Spinal cord (tissue), 10 donors: Measurements from ENCODE around the gene CYB5R3. TPM values are rescaled to one million over a fixed set of nuclear protein-coding genes. Genes with fewer than 3 reads are reported as not detected.
"Not testable (repeated sequence)": the region's sequence is repeated elsewhere in the genome, so short reads cannot be mapped to it uniquely, and the experiment has no call there.

ENCODE experiments used
- DNase-seq, 6 donors: peaks; one replicate each; pipeline versions ENCODE4 v3.0.0 to v3.0.0-alpha.2; 2013 to 2015; ENCODE audit warnings: low spot score in 6 of 6, low read depth in 4 of 6
- H3K27ac ChIP-seq: one replicate; pipeline ENCODE4 v1.5.1; 2013; ENCODE audit warnings: low read depth, low read length, control low read depth
- H3K27me3 ChIP-seq: one replicate; pipeline ENCODE4 v1.6.1; 2013; ENCODE audit warnings: low read length; ENCODE audit not compliant: control insufficient read depth, insufficient read depth
- H3K36me3 ChIP-seq: one replicate; pipeline ENCODE4 v1.6.1; 2013; ENCODE audit warnings: low read length; ENCODE audit not compliant: control insufficient read depth, insufficient read depth
- H3K4me1 ChIP-seq: one replicate; pipeline ENCODE4 v1.6.1; 2013; ENCODE audit warnings: low read length; ENCODE audit not compliant: control insufficient read depth, insufficient read depth
- H3K4me3 ChIP-seq: one replicate; pipeline ENCODE4 v1.5.1; 2013; ENCODE audit warnings: low read depth, low read length, control low read depth
- H3K9me3 ChIP-seq: one replicate; pipeline ENCODE4 v1.6.1; 2013; ENCODE audit warnings: low read length; ENCODE audit not compliant: control insufficient read depth, insufficient read depth
- WGBS: methylation state at CpG from one replicate; pipeline ENCODE4 v1.1.5; 2013; ENCODE audit warnings: missing lambda C conversion rate; ENCODE audit not compliant: insufficient coverage; 5-methylcytosine and 5-hydroxymethylcytosine counted together
- polyA plus RNA-seq, 2 donors: library from polyadenylated mRNA; unstranded; fragments of 120-200 nt; gene quantifications; one replicate each; pipeline ENCODE4 v1.2.1, GENCODE V29; 2013; ENCODE audit not compliant: insufficient read length in 2 of 2
- total RNA-seq, 2 donors: library from RNA; depleted of rRNA in 1 of 2; stranded (reverse); fragments of 120-200 nt in 1 of 2; fragments of >200 nt in 1 of 2; gene quantifications; one replicate each; pipeline versions ENCODE4 v1.2.3 to v1.2.4, GENCODE V29; 2013 to 2014
- donor health status: healthy.

CYB5R3 gene
- total and polyA plus RNA-seq, 4 donors: 30.1 to 184 (median 128) TPM

- H3K9me3 ChIP-seq: no peaks in the 10 kb centered on the region
- H3K4me1 ChIP-seq: peaks cover 57% of the 10 kb centered on the region
- no peaks in the 10 kb centered on the region for H3K27me3 ChIP-seq
- peaks cover 26% of the 10 kb centered on the region for H3K36me3 ChIP-seq
- H3K4me3 ChIP-seq: no peak overlapping the region
- no peak for DNase-seq
- WGBS: 85% methylated on average over 5 of the region's 5 CpGs
- peak overlapping the region; percentile 17 for H3K27ac ChIP-seq
Observed at GRCh38 chr22:42610186-42610585, 39.0 kb downstream of the CYB5R3 start.

GRCh38 chr22:42608823-42609361, 40.3 kb downstream of the CYB5R3 start:
- H3K27me3 ChIP-seq: no peaks in the 10 kb centered on the region
- peak overlapping the region; percentile 92 for H3K27ac ChIP-seq
- peak overlapping the region; percentile 29 for H3K4me3 ChIP-seq
- H3K4me1 ChIP-seq: peaks cover 55% of the 10 kb centered on the region
- WGBS: 12% methylated on average over 3 of the region's 11 CpGs
- DNase-seq: peak in 5 of 6 donors; percentile 50 to 93 (median 60)
- H3K9me3 ChIP-seq: no peaks in the 10 kb centered on the region
- peaks cover 29% of the 10 kb centered on the region for H3K36me3 ChIP-seq

- Histone ChIP-seq H3K9me3 (no peaks in the 10 kb centered on the region), H3K4me3 (peak overlapping the region; percentile 29), H3K36me3 (peaks cover 29% of the 10 kb centered on the region), H3K27ac (peak overlapping the region; percentile 92), H3K4me1 (peaks cover 49% of the 10 kb centered on the region), H3K27me3 (no peaks in the 10 kb centered on the region)
- 8% methylated on average over 9 of the region's 11 CpGs for WGBS
- no peak for DNase-seq
Observed at GRCh38 chr22:42608136-42608822, 40.9 kb downstream of the CYB5R3 start.

GRCh38 chr22:42607641-42608040, 41.6 kb downstream of the CYB5R3 start:
- Histone ChIP-seq H3K4me1 (peaks cover 42% of the 10 kb centered on the region), H3K36me3 (peaks cover 29% of the 10 kb centered on the region)
- H3K27me3 ChIP-seq, H3K9me3 ChIP-seq, H3K4me3 ChIP-seq, DNase-seq, H3K27ac ChIP-seq: not testable (repeated sequence)
- WGBS: 94% methylated on average over 20 of the region's 31 CpGs

GRCh38 chr22:42604403-42604802, 44.8 kb downstream of the CYB5R3 start:
- Histone ChIP-seq H3K36me3 (peaks cover 51% of the 10 kb centered on the region), H3K9me3 (no peaks in the 10 kb centered on the region), H3K4me3 (no peak overlapping the region), H3K27ac (no peak overlapping the region), H3K4me1 (peaks cover 19% of the 10 kb centered on the region), H3K27me3 (no peaks in the 10 kb centered on the region)
- no peak for DNase-seq
- 59% methylated on average over 3 of the region's 3 CpGs for WGBS

GRCh38 chr22:42603427-42603826, 45.8 kb downstream of the CYB5R3 start:
- Histone ChIP-seq H3K4me1 (peaks cover 11% of the 10 kb centered on the region), H3K27ac (no peak overlapping the region), H3K27me3 (no peaks in the 10 kb centered on the region), H3K9me3 (no peaks in the 10 kb centered on the region), H3K4me3 (no peak overlapping the region), H3K36me3 (peaks cover 61% of the 10 kb centered on the region)
- 100% methylated on average over 1 of the region's 2 CpGs for WGBS
- DNase-seq: no peak

- Histone ChIP-seq H3K4me1 (peaks cover 2% of the 10 kb centered on the region), H3K36me3 (peaks cover 64% of the 10 kb centered on the region), H3K27ac (no peak overlapping the region)
Observed at GRCh38 chr22:42602470-42602869, 46.7 kb downstream of the CYB5R3 start.

GRCh38 chr22:42601879-42602465, 47.2 kb downstream of the CYB5R3 start:
- peaks cover 64% of the 10 kb centered on the region for H3K36me3 ChIP-seq

More at GRCh38 chr22:42602470-42602869, 46.7 kb downstream of the CYB5R3 start:
- DNase-seq: no peak
- H3K4me3 ChIP-seq: no peak overlapping the region
- no peaks in the 10 kb centered on the region for H3K27me3 ChIP-seq
- WGBS: 100% methylated on average over 1 of the region's 2 CpGs
- H3K9me3 ChIP-seq: no peaks in the 10 kb centered on the region

GRCh38 chr22:42596863-42597530, 52.2 kb downstream of the CYB5R3 start:
- Histone ChIP-seq H3K27ac (no peak overlapping the region), H3K9me3 (no peaks in the 10 kb centered on the region), H3K36me3 (peaks cover 86% of the 10 kb centered on the region), H3K4me1 (no peaks in the 10 kb centered on the region), H3K27me3 (no peaks in the 10 kb centered on the region), H3K4me3 (no peak overlapping the region)
- DNase-seq: no peak
- WGBS: 93% methylated on average over 9 of the region's 11 CpGs

More at GRCh38 chr22:42601879-42602465, 47.2 kb downstream of the CYB5R3 start:
- no peaks in the 10 kb centered on the region for H3K9me3 ChIP-seq
- no peaks in the 10 kb centered on the region for H3K4me1 ChIP-seq
- H3K27ac ChIP-seq: no peak overlapping the region
- no peak for DNase-seq
- H3K27me3 ChIP-seq: no peaks in the 10 kb centered on the region
- 94% methylated on average over 2 of the region's 6 CpGs for WGBS
- no peak overlapping the region for H3K4me3 ChIP-seq
